MM.1S (cell line): ENCODE measurements around the gene HAPLN2.

Experiments
- CTCF ChIP-seq: fragments of 300-600 bp; sonication (generic); IDR thresholded peaks from 2 replicates; pipeline ENCODE4 v1.5.1; 2016; ENCODE audit warnings: antibody characterized with exemption, low read length, mixed read lengths
- EZH2 ChIP-seq: fragments of 300-600 bp; sonication (generic); optimal IDR thresholded peaks from 2 replicates; pipeline ENCODE3; 2017; ENCODE audit warnings: low read depth, mild to moderate bottlenecking, antibody characterized with exemption, low read length, mixed read lengths
- EZH2phosphoT487 ChIP-seq: fragments of 300-600 bp; sonication (generic); IDR thresholded peaks from 2 replicates; pipeline ENCODE4 v1.6.1; 2018; ENCODE audit warnings: antibody characterized with exemption, low read length

DNA sequence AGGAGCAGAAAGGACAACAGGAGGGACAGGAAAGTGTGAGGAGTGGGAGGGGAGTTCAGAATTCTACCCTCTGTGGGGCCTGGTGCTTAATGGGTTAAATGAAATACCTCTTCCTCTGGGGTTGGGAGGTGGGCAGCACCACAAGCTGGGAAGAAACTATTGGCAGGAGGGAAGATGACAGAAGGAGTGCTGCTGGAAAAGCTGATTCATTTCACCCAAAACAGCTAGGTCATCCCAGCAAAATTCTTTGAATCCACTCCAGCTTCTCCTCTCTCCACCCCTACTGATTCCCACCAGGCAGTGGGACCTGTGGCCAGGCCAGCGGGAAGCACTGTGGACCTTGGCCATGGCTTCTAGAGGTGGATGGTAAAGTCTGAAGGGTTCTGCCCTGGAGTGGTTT is 35.5 kb downstream of the HAPLN2 start:
- TF ChIP-seq CTCF (no peak), EZH2phosphoT487 (no peak), EZH2 (no peak)
